GM13976 (cell line): ENCODE results near the gene SCO2.

Source experiments
- DNase-seq: peaks from one replicate; pipeline ENCODE4 v3.0.0; 2012; ENCODE audit warnings: low spot score
- CTCF ChIP-seq: IDR thresholded peaks from 2 replicates; pipeline ENCODE4 v1.5.1; 2012; ENCODE audit warnings: borderline replicate concordance, mild to moderate bottlenecking; ENCODE audit not compliant: insufficient read depth; ENCODE audit errors: extremely low read depth, missing control alignments, control extremely low read depth
- in situ Hi-C: fragments of 300-500 bp; cut with MboI; formaldehyde crosslinking; loops from one replicate; pipeline ENCODE4 v1.12.0; 2022; ENCODE audit warnings: low sequenced_read_pairs, mixed read lengths, inconsistent platforms; ENCODE audit not compliant: unreplicated experiment

SCO2 gene

DNA sequence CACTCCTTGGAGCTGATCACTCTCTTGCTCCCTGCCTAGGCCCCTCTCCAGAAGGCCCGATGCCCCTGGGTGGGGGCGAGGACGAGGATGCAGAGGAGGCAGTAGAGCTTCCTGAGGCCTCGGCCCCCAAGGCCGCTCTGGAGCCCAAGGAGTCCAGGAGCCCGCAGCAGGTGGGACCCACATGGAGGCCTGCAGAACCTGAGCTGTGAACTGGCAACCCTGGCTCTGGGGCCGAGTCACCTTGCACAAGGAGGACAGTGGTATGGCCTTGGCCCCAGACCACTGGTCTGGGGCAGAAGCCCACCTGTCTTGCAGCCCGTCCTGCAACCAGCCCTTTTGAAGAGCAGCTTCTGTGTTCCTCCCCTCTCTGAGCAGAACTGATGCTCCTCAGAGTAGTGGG lies 6.2 kb downstream of the SCO2 start:
- in situ Hi-C loops: no loop called here
- TF ChIP-seq CTCF: no peak
- DNase-seq: no peak

DNA sequence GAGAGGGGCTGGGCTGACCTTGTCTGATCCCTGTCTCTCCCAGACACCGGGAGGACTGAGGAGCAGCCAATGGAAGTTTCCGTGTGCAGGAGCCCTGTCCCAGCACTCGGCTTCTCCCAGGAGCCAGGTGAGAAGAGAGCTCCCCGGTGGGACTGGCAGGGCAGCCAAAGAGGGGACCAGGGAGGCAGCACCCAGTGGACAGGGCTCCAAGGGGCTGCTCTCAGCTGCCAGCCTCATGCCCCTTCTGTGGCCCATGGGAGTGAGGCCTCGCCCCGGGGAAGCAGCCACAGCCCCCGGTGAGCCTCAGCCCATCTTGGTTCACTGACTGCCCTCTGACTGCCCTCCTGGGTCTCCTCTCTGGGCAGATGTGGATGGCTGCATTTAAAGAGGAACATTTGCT lies 6.8 kb downstream of the SCO2 start:
- in situ Hi-C loops: no loop called here
- no peak for DNase-seq
- no peak for TF ChIP-seq CTCF

GRCh38 chr22:50517495-50518260 lies 7.7 kb downstream of the SCO2 start:
- no peak for TF ChIP-seq CTCF
- DNase-seq: no peak
- in situ Hi-C loops: no loop called here

DNA sequence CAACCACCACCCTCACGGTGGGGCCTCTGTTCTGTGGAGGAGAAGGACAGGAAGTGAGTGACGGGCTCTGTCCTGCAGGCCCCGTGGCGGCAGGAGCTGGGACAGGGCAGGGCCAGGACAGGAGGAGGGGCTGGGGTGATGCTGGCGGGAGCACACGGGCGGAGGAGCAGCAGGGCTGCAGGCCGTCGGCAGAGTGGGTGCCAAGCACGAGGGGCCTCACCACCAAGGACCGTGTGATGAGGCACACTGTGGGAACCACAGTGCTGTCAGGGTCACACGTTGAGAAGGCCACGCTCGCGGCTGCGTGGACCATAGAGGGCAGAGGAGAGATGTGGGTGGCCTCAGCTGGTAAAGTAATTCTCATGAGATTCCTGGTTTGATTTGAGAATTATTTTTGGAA lies 8.5 kb downstream of the SCO2 start:
- no peak for DNase-seq
- in situ Hi-C loops: no loop called here
- TF ChIP-seq CTCF: no peak

DNA sequence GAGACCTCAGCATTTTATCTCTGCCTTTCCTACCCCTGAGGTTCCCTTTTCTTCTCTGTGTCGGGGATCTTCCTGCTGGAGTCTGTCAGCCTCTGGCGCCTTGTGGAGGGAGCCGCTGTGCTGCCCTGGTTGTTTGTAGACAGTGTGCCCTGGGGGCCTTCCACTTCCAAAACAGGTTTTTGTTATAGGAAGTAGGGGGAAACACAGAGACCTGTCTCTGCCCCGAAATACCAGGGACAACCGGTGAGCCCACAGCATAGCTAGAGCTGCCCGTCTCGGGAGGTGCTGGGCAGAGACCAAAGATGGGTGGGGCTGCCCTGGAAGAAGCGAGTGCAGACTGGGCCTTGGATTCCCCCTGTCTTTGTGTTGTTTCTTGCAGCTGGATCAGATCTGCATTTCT lies 9.3 kb downstream of the SCO2 start:
- in situ Hi-C loops: no loop called here
- TF ChIP-seq CTCF: no peak
- DNase-seq: no peak

DNA sequence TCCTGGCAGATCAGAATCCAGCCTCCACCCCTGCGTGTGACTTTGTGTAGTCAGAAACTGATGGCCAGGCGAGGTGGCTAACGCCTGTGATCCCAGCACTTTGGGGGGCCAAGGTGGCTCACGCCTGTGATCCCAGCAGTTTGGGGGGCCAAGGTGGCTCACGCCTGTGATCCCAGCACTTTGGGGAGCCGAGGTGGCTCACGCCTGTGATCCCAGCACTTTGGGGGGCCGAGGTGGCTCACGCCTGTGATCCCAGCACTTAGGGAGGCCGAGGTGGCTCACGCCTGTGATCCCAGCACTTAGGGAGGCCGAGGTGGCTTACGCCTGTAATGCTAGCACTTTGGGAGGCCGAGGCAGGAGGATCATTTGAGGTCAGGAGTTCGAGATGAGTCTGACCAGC lies 12.2 kb downstream of the SCO2 start:
- TF ChIP-seq CTCF: no peak
- no peak for DNase-seq
- in situ Hi-C loops: no loop called here
